D721Med (cell line): Measurements from ENCODE around the gene MAU2.

ENCODE experiments used
- DNase-seq: peaks from one replicate; pipeline ENCODE4 v3.0.0; 2011; ENCODE audit warnings: low spot score; ENCODE audit not compliant: insufficient read length
- FAIRE-seq: peaks from 2 replicates; lab custom pipeline; 2011; peaks lifted over from hg19 to GRCh38; lab: Jason Lieb, UNC
- CTCF ChIP-seq: IDR thresholded peaks from 2 replicates; pipeline ENCODE4 v1.5.1; 2012; ENCODE audit warnings: mild to moderate bottlenecking, control low read depth; ENCODE audit not compliant: insufficient read depth; ENCODE audit errors: missing control alignments

The MAU2 gene

GRCh38 chr19:19354932-19355331, 34.3 kb downstream of the MAU2 start:
- no peak for DNase-seq
- no peak for FAIRE-seq
- TF ChIP-seq CTCF, result no peak

GRCh38 chr19:19355606-19356139, 35.0 kb downstream of the MAU2 start:
- no peak for DNase-seq
- TF ChIP-seq CTCF, result no peak

GRCh38 chr19:19356500-19356899, 35.9 kb downstream of the MAU2 start:
- DNase-seq, result no peak
- FAIRE-seq, result no peak
- no peak for TF ChIP-seq CTCF

More at GRCh38 chr19:19355606-19356139, 35.0 kb downstream of the MAU2 start:
- no peak for FAIRE-seq

- DNase-seq, result no peak
- FAIRE-seq, result no peak
- no peak for TF ChIP-seq CTCF
Observed at GRCh38 chr19:19356901-19357566, 36.4 kb downstream of the MAU2 start.

- peak; percentile 56 for TF ChIP-seq CTCF
- FAIRE-seq, result no peak
- DNase-seq, result peak; percentile 66
Observed at GRCh38 chr19:19361075-19361594, 40.5 kb downstream of the MAU2 start.

GRCh38 chr19:19362075-19362474, 41.4 kb downstream of the MAU2 start:
- no peak for TF ChIP-seq CTCF
- DNase-seq, result peak; percentile 13
- FAIRE-seq, result no peak
